ENCODE results near the gene CEP85. TPM values are rescaled to one million over a fixed set of nuclear protein-coding genes. Genes with fewer than 3 reads are reported as not detected.

The CEP85 gene
- total RNA-seq, result 9.1 and 15.3 TPM in 2 replicates

GRCh38 chr1:26233903-26234643, at the start of gene CEP85:
TSS of gene CEP85 (plus strand) at chr1:26234200. CDS start at chr1:26239784, 5,584 bp downstream.

GRCh38 chr1:26190373-26190987, 43.5 kb upstream of the CEP85 start, which contains the start of gene CATSPER4:
TSS of gene CATSPER4 (plus strand) at chr1:26190602. CDS start at chr1:26190628, 26 bp downstream.

GRCh38 chr1:26279456-26280332, 45.7 kb downstream of the CEP85 start, which contains the start of gene SH3BGRL3:
TSS of gene SH3BGRL3 (plus strand) at chr1:26280086. CDS start at chr1:26280156, 70 bp downstream.

GRCh38 chr1:26306290-26307229, 72.6 kb downstream of the CEP85 start, which contains the start of gene UBXN11:
TSS of gene UBXN11 (minus strand) at chr1:26306636. CDS start at chr1:26302883, 3,753 bp downstream.

GRCh38 chr1:26317612-26318337, 83.8 kb downstream of the CEP85 start, which contains the start of gene CD52:
TSS of gene CD52 (plus strand) at chr1:26317958. CDS start at chr1:26318018, 60 bp downstream.

Other genes starting within 250 kb of the CEP85 start
- gene PAFAH2, start 236.1 kb upstream of the CEP85 start, total RNA-seq, result 8.5 and 9.4 TPM in 2 replicates
- gene EXTL1, start 212.4 kb upstream of the CEP85 start, total RNA-seq, result 4.7 and 6.7 TPM in 2 replicates
- gene SLC30A2, start 188.1 kb upstream of the CEP85 start, total RNA-seq, result 2.2 and 16.9 TPM in 2 replicates
- gene TRIM63, start 166.6 kb upstream of the CEP85 start, total RNA-seq, result 0.11 and 13.0 TPM in 2 replicates
- gene PDIK1L, start 122.4 kb upstream of the CEP85 start, total RNA-seq, result 3.6 and 3.9 TPM in 2 replicates
- gene FAM110D, start 75.1 kb upstream of the CEP85 start, total RNA-seq, result not detected in 2 replicates
- not detected in 2 replicates for gene C1orf232, start 65.2 kb upstream of the CEP85 start, total RNA-seq
- gene ZNF593, start 64.3 kb upstream of the CEP85 start, total RNA-seq, result 26.9 and 40.8 TPM in 2 replicates
- gene ZNF593OS, start 62.4 kb upstream of the CEP85 start, total RNA-seq, result under 0.01 TPM in 1 of 2 replicates, not detected in the other
- gene CNKSR1, start 56.7 kb upstream of the CEP85 start, total RNA-seq, result 39.3 and 46.1 TPM in 2 replicates
- gene CATSPER4, start 43.6 kb upstream of the CEP85 start, total RNA-seq, result under 0.01 TPM in 1 of 2 replicates, not detected in the other
- 19.6 and 37.8 TPM in 2 replicates for gene SH3BGRL3, start 45.9 kb downstream of the CEP85 start, total RNA-seq
- 7.5 and 9.8 TPM in 2 replicates for gene UBXN11, start 72.4 kb downstream of the CEP85 start, total RNA-seq
- gene CD52, start 83.8 kb downstream of the CEP85 start, total RNA-seq, result not detected in 2 replicates
- gene CRYBG2, start 119.9 kb downstream of the CEP85 start, total RNA-seq, result 14.5 and 27.8 TPM in 2 replicates
- gene ZNF683, start 138.6 kb downstream of the CEP85 start, total RNA-seq, result not detected in 2 replicates
- not detected in 2 replicates for gene LIN28A, start 176.6 kb downstream of the CEP85 start, total RNA-seq
- 58.1 and 76.8 TPM in 2 replicates for gene DHDDS, start 198.1 kb downstream of the CEP85 start, total RNA-seq
- gene HMGN2, start 238.2 kb downstream of the CEP85 start, total RNA-seq, result 222 and 231 TPM in 2 replicates